WTC11 (cell line): ENCODE data around the gene IGSF9B. TPM values are rescaled to one million over a fixed set of nuclear protein-coding genes. Genes with fewer than 3 reads are reported as not detected.

ENCODE experiments used
- ATAC-seq: fragments of 200-7000 bp; cut with Tn5 transposase; 2 replicates; pipeline ENCODE4 v1.10.0; 2021; ENCODE audit warnings: mild to moderate bottlenecking, moderate library complexity
- CTCF ChIA-PET: fragments of 300-600 bp; sonication (Branson Sonifier 250); formaldehyde crosslinking; loops from one replicate; lab custom pipeline; 2021; ENCODE audit warnings: antibody characterized with exemption; lab: Charles Lee
- POLR2A ChIA-PET: fragments of 350-600 bp; sonication (Branson Sonifier 250); formaldehyde crosslinking; loops from one replicate; lab custom pipeline; 2021; ENCODE audit warnings: antibody characterized with exemption; lab: Charles Lee
- DNase-seq: peaks from one replicate; pipeline ENCODE4 v3.0.0; 2021; ENCODE audit warnings: low spot score
- H3K27ac Mint-ChIP-seq: 2 replicates; pipeline ENCODE4 v1.8.0; 2021; ENCODE audit warnings: mixed read lengths
- H3K27me3 Mint-ChIP-seq: 2 replicates; pipeline ENCODE4 v1.8.0; 2021; ENCODE audit warnings: low read depth, mild to moderate bottlenecking, moderate library complexity, mixed read lengths
- H3K36me3 Mint-ChIP-seq: 2 replicates; pipeline ENCODE4 v1.8.0; 2021; ENCODE audit warnings: mixed read lengths
- H3K4me1 Mint-ChIP-seq: 2 replicates; pipeline ENCODE4 v1.8.0; 2022; ENCODE audit warnings: mixed read lengths
- H3K4me3 Mint-ChIP-seq: 2 replicates; pipeline ENCODE4 v1.8.0; 2021; ENCODE audit warnings: mild to moderate bottlenecking, moderate library complexity, mixed read lengths
- H3K9me3 Mint-ChIP-seq: 2 replicates; pipeline ENCODE4 v1.8.0; 2021; ENCODE audit warnings: mixed read lengths
- AFF4 ChIP-seq: sonication (generic); formaldehyde crosslinking; IDR thresholded peaks from 2 replicates; pipeline ENCODE4 v1.8.1; 2023; ENCODE audit warnings: mild to moderate bottlenecking, missing genetic modification reagents, borderline replicate concordance
- ATF2 ChIP-seq: sonication (generic); formaldehyde crosslinking; IDR thresholded peaks from 2 replicates; pipeline ENCODE4 v1.8.1; 2022; ENCODE audit warnings: low read depth, missing genetic modification reagents, borderline replicate concordance
- E2F4 ChIP-seq: sonication (generic); formaldehyde crosslinking; IDR thresholded peaks from 2 replicates; pipeline ENCODE4 v1.8.1; 2022; ENCODE audit warnings: low read depth, mild to moderate bottlenecking, moderate library complexity, missing genetic modification reagents, borderline replicate concordance
- GABPB1 ChIP-seq: sonication (generic); formaldehyde crosslinking; IDR thresholded peaks from 2 replicates; pipeline ENCODE4 v1.8.1; 2023; ENCODE audit warnings: mild to moderate bottlenecking, missing genetic modification reagents
- IRF2 ChIP-seq: sonication (generic); formaldehyde crosslinking; IDR thresholded peaks from 2 replicates; pipeline ENCODE4 v1.8.0; 2022; ENCODE audit warnings: low read depth, missing genetic modification reagents, borderline replicate concordance
- JAZF1 ChIP-seq: fragments of 250-450 bp; sonication (Bioruptor Pico); IDR thresholded peaks from 2 replicates; pipeline ENCODE4 v1.9.0; 2021; ENCODE audit warnings: moderate library complexity, mild to moderate bottlenecking, inconsistent platforms
- OVOL2 ChIP-seq: fragments of 250-450 bp; sonication (Bioruptor Pico); IDR thresholded peaks from 2 replicates; pipeline ENCODE4 v1.9.0; 2021; ENCODE audit warnings: mild to moderate bottlenecking, borderline replicate concordance
- PRRX2 ChIP-seq: fragments of 250-450 bp; sonication (Bioruptor Pico); IDR thresholded peaks from 2 replicates; pipeline ENCODE4 v1.8.0; 2021; ENCODE audit warnings: mild to moderate bottlenecking
- RORB ChIP-seq: fragments of 250-450 bp; sonication (Bioruptor Pico); IDR thresholded peaks from 2 replicates; pipeline ENCODE4 v1.9.0; 2021; ENCODE audit warnings: mild to moderate bottlenecking
- SOX15 ChIP-seq: fragments of 250-450 bp; sonication (Bioruptor Pico); IDR thresholded peaks from 2 replicates; pipeline ENCODE4 v1.9.0; 2021; ENCODE audit warnings: mild to moderate bottlenecking
- TCF7 ChIP-seq: sonication (generic); formaldehyde crosslinking; IDR thresholded peaks from 2 replicates; pipeline ENCODE4 v1.8.0; 2022; ENCODE audit warnings: mild to moderate bottlenecking, low read depth, missing genetic modification reagents, moderate library complexity
- TEAD4 ChIP-seq: sonication (generic); formaldehyde crosslinking; IDR thresholded peaks from 2 replicates; pipeline ENCODE4 v1.8.0; 2022; ENCODE audit warnings: mild to moderate bottlenecking, missing genetic modification reagents
- USF1 ChIP-seq: sonication (generic); formaldehyde crosslinking; IDR thresholded peaks from 2 replicates; pipeline ENCODE4 v1.8.0; 2022; ENCODE audit warnings: mild to moderate bottlenecking, missing genetic modification reagents
- USF2 ChIP-seq: sonication (generic); formaldehyde crosslinking; IDR thresholded peaks from 2 replicates; pipeline ENCODE4 v1.8.1; 2023; ENCODE audit warnings: mild to moderate bottlenecking, missing genetic modification reagents, moderate library complexity
- ZNF232 ChIP-seq: sonication (generic); formaldehyde crosslinking; IDR thresholded peaks from 2 replicates; pipeline ENCODE4 v1.8.0; 2022; ENCODE audit warnings: mild to moderate bottlenecking, missing genetic modification reagents
- ZNF317 ChIP-seq: sonication (generic); formaldehyde crosslinking; IDR thresholded peaks from 2 replicates; pipeline ENCODE4 v1.8.1; 2023; ENCODE audit warnings: low read depth, mild to moderate bottlenecking, moderate library complexity, missing genetic modification reagents, borderline replicate concordance
- ZNF423 ChIP-seq: fragments of 250-450 bp; sonication (Bioruptor Pico); IDR thresholded peaks from 2 replicates; pipeline ENCODE4 v2.1.2; 2022; ENCODE audit warnings: mild to moderate bottlenecking, moderate library complexity
- ZNF671 ChIP-seq: fragments of 250-450 bp; sonication (Bioruptor Pico); IDR thresholded peaks from 2 replicates; pipeline ENCODE4 v1.8.0; 2021; ENCODE audit warnings: mild to moderate bottlenecking
- total RNA-seq: library from RNA; stranded (reverse); gene quantifications from 3 replicates; pipeline ENCODE4 v1.2.3, GENCODE V29; 2021

IGSF9B gene
- total RNA-seq, 1 experiment from 2014 or later, result 52.7 TPM

GRCh38 chr11:133974836-133975487, 18.2 kb upstream of the IGSF9B start:
- CTCF ChIA-PET, result no interaction called here
- H3K27ac Mint-ChIP-seq, result no peak overlapping the region
- no peak for DNase-seq

More at GRCh38 chr11:133974836-133975487, 18.2 kb upstream of the IGSF9B start:
- no peaks in the 10 kb centered on the region for H3K4me1 Mint-ChIP-seq
- no peak for ATAC-seq
- no peak overlapping the region for H3K4me3 Mint-ChIP-seq
- H3K27me3 Mint-ChIP-seq, result no peaks in the 10 kb centered on the region
- TF ChIP-seq ZNF232 (CRISPR knock-in tag), result no peak
- no peak for TF ChIP-seq ATF2 (CRISPR knock-in tag)
- TF ChIP-seq ZNF317 (CRISPR knock-in tag), result no peak
- TF ChIP-seq JAZF1 (CRISPR knock-in tag), result no peak
- TF ChIP-seq SOX15 (CRISPR knock-in tag), result no peak
- no peak for TF ChIP-seq TCF7
- no peak for TF ChIP-seq TEAD4 (CRISPR knock-in tag)
- no peak for TF ChIP-seq PRRX2 (CRISPR knock-in tag)
- TF ChIP-seq E2F4 (CRISPR knock-in tag), result no peak
- no peak for TF ChIP-seq RORB (CRISPR knock-in tag)
- no peak for TF ChIP-seq AFF4 (CRISPR knock-in tag)
- TF ChIP-seq ZNF423 (CRISPR knock-in tag), result no peak
- no peak for TF ChIP-seq OVOL2 (CRISPR knock-in tag)
- no peak for TF ChIP-seq GABPB1 (CRISPR knock-in tag)
- no peak for TF ChIP-seq ZNF671 (CRISPR knock-in tag)
- no peak for TF ChIP-seq USF1 (CRISPR knock-in tag)
- no peak for TF ChIP-seq IRF2 (CRISPR knock-in tag)
- no peak for TF ChIP-seq USF2 (CRISPR knock-in tag)
- H3K9me3 Mint-ChIP-seq, result no peaks in the 10 kb centered on the region
- POLR2A ChIA-PET, result no interaction called here
- H3K36me3 Mint-ChIP-seq, result no peaks in the 10 kb centered on the region
